Activated T-cell treated with anti-CD3 and anti-CD28 coated beads for 48 hours (primary cell): ENCODE measurements around the gene ATP11C.
"Not testable (repeated sequence)": the region's sequence is repeated elsewhere in the genome, so short reads cannot be mapped to it uniquely, and the experiment has no call there.

Experiments used
- DNase-seq: peaks from one replicate; pipeline ENCODE4 v3.0.0-alpha.2; 2020; ENCODE audit warnings: low read depth

The ATP11C gene

DNA sequence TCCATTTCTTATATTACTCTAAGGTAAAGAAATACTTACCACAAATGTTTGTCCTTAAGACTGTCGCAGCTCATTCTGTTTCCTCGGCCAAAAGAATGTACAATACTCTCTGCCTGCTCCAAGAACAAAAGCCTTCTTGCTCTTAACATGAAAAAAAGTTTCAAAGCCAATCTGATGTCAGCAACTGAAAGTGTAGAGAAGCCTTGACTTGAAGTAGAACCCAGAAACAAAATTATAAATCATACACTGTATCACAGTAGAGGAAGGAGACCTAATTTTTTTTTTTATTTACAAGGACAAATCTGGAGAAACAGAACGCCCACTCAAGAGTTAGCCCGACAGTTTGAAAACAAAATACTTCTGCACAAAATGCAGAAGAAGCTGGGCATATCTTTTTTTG is 224.8 kb downstream of the ATP11C start, which contains the start of gene MCF2:
Gene MCF2, minus strand, starts transcription at position 101 of the 400 bp plus-strand sequence. CDS start 56,423 bp downstream, outside the sequence.
- DNase-seq = no peak

- no peak for DNase-seq
Observed at GRCh38 chrX:139702658-139703057, 230.2 kb downstream of the ATP11C start.

- DNase-seq = no peak
Observed at GRCh38 chrX:139692908-139693307, 239.9 kb downstream of the ATP11C start.

GRCh38 chrX:139692506-139692849 is 240.4 kb downstream of the ATP11C start:
- DNase-seq = no peak

DNA sequence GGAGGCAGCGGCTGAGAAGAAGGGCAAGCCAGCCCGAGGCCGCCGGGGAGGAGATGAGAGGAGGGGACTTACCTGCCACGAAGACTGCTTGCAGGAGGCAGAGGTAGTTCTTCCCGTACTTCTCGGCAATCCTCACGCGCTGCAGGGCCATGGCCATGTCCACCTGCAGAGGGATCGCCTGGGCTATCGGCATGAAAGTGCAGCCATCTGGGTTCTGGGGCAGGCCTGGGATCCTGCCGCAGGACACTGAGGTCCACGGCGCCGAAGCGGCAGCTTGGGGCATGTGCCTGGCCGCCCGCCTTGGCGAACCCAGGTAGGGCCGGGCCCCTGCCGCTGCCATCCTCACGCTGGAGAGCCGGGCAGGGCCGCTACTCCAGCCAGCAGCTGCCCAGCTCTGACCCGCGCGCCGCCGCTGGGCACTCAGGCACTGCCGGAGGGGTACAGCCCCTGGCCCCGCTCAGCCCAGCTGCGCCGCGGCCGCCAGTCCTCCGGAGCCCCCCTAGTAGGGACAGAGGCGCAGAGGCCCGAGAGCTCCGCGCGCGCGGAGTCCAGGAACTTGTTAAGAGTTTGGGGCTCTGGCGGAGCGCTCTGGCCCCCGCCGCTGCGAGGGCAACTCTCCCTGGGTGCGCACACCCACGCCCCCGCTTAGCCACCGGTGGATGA is 240.9 kb downstream of the ATP11C start:
- peak; percentile 0 for DNase-seq

GRCh38 chrX:139691493-139691842 is 241.4 kb downstream of the ATP11C start:
- DNase-seq = no peak

DNA sequence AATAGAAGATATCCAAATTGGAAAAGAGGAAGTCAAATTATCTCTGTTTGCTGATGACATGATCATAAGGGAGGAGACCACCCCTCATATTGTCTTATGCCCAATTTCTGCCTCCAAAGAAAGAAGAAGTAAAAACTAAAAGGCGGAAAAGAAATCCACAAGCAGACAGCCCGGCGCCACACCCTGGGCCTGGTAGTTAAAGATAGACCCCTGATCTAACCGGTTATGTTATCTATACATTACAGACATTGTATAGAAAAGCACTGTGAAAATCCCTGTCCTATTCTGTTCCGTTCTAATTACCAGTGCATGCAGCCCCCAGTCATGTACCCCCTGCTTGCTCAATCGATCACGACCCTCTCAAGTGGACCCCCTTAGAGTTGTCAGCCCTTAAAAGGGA is 247.7 kb downstream of the ATP11C start:
- DNase-seq = not testable (repeated sequence)

- no peak for DNase-seq
Observed at GRCh38 chrX:139680356-139680755, 252.5 kb downstream of the ATP11C start.
